WERI-Rb-1 (cell line): ENCODE measurements around the gene TRIM50.
"Not testable (repeated sequence)": the region's sequence is repeated elsewhere in the genome, so short reads cannot be mapped to it uniquely, and the experiment has no call there.

ENCODE experiments used
- DNase-seq: peaks from one replicate; pipeline ENCODE4 v3.0.0-alpha.2; 2020
- H3K27ac ChIP-seq: fragments of 250-450 bp; sonication (Bioruptor Pico); 2 replicates; pipeline ENCODE4 v1.5.1; 2020; ENCODE audit warnings: mild to moderate bottlenecking, moderate library complexity
- H3K27me3 ChIP-seq: fragments of 250-450 bp; sonication (Bioruptor Pico); 2 replicates; pipeline ENCODE4 v1.5.1; 2021; ENCODE audit warnings: mild to moderate bottlenecking, low read depth, moderate library complexity; ENCODE audit not compliant: insufficient read depth, severe bottlenecking
- H3K36me3 ChIP-seq: fragments of 250-450 bp; sonication (Bioruptor Pico); 2 replicates; pipeline ENCODE4 v1.5.1; 2020; ENCODE audit warnings: mild to moderate bottlenecking, moderate library complexity
- H3K4me3 ChIP-seq: 2 replicates; pipeline ENCODE4 v1.5.1; 2011; ENCODE audit warnings: low read depth, mild to moderate bottlenecking, control low read depth, low read length
- H3K9me3 ChIP-seq: fragments of 250-450 bp; sonication (Bioruptor Pico); 2 replicates; pipeline ENCODE4 v1.5.1; 2021; ENCODE audit warnings: mild to moderate bottlenecking, moderate library complexity; ENCODE audit not compliant: severe bottlenecking
- CTCF ChIP-seq: IDR thresholded peaks from 2 replicates; pipeline ENCODE4 v1.5.1; 2011; ENCODE audit warnings: low read depth, mild to moderate bottlenecking, control low read depth, inconsistent platforms, low read length

The TRIM50 gene

GRCh38 chr7:73308665-73309214, 19.1 kb downstream of the TRIM50 start, which contains the start of gene NSUN5:
Gene NSUN5 (minus strand): TSS chr7:73308826. CDS start chr7:73308790, 36 bp downstream.
- no peak for TF ChIP-seq CTCF
- peaks cover 15% of the 10 kb centered on the region for H3K36me3 ChIP-seq
- no peaks in the 10 kb centered on the region for H3K27me3 ChIP-seq
- peak within 1 kb of the TSS; percentile 82 for H3K4me3 ChIP-seq
- H3K9me3 ChIP-seq = no peaks in the 10 kb centered on the region
- peak; percentile 91 for DNase-seq
- no peak within 1 kb of the TSS; the same call in none of the 2 replicates for H3K27ac ChIP-seq

- TF ChIP-seq CTCF = no peak
- DNase-seq = no peak
- H3K27me3 ChIP-seq = no peaks in the 10 kb centered on the region
- H3K27ac ChIP-seq = no peak overlapping the region; the same call in 1 of the 2 replicates
- H3K4me3 ChIP-seq = peak overlapping the region; percentile 82
- H3K36me3 ChIP-seq = peaks cover 16% of the 10 kb centered on the region
- no peaks in the 10 kb centered on the region for H3K9me3 ChIP-seq
These were observed 19.7 kb downstream of the TRIM50 start for GRCh38 chr7:73308074-73308664.

- Histone ChIP-seq H3K27ac (no peak overlapping the region), H3K36me3 (peaks cover 16% of the 10 kb centered on the region), H3K27me3 (no peaks in the 10 kb centered on the region), H3K9me3 (no peaks in the 10 kb centered on the region), H3K4me3 (no peak overlapping the region)
- TF ChIP-seq CTCF = no peak
- DNase-seq = no peak
These were observed 20.4 kb downstream of the TRIM50 start for GRCh38 chr7:73307436-73307835.

GRCh38 chr7:73304612-73305387, 23.1 kb downstream of the TRIM50 start:
- H3K27ac ChIP-seq, H3K4me3 ChIP-seq, H3K9me3 ChIP-seq, H3K27me3 ChIP-seq, DNase-seq: not testable (repeated sequence)
- H3K36me3 ChIP-seq = peaks cover 16% of the 10 kb centered on the region

- no peak for TF ChIP-seq CTCF
- Histone ChIP-seq H3K36me3 (peaks cover 16% of the 10 kb centered on the region), H3K9me3 (no peaks in the 10 kb centered on the region), H3K27me3 (no peaks in the 10 kb centered on the region), H3K27ac (no peak overlapping the region), H3K4me3 (no peak overlapping the region)
- DNase-seq = no peak
These were observed 23.8 kb downstream of the TRIM50 start for GRCh38 chr7:73304071-73304470.

- Histone ChIP-seq H3K27me3 (no peaks in the 10 kb centered on the region), H3K36me3 (peaks cover 16% of the 10 kb centered on the region), H3K9me3 (no peaks in the 10 kb centered on the region), H3K4me3 (no peak overlapping the region), H3K27ac (no peak overlapping the region)
- DNase-seq = no peak
- no peak for TF ChIP-seq CTCF
These were observed 24.3 kb downstream of the TRIM50 start for GRCh38 chr7:73303546-73303945.

GRCh38 chr7:73302846-73303245, 25.0 kb downstream of the TRIM50 start:
- peaks cover 16% of the 10 kb centered on the region for H3K36me3 ChIP-seq
- not testable (repeated sequence) for H3K27ac ChIP-seq, H3K9me3 ChIP-seq, H3K27me3 ChIP-seq, DNase-seq, H3K4me3 ChIP-seq

- DNase-seq, H3K36me3 ChIP-seq, H3K9me3 ChIP-seq, H3K4me3 ChIP-seq, H3K27me3 ChIP-seq, H3K27ac ChIP-seq: not testable (repeated sequence)
These were observed 26.8 kb downstream of the TRIM50 start for GRCh38 chr7:73301108-73301507.

GRCh38 chr7:73299812-73300211, 28.1 kb downstream of the TRIM50 start:
- not testable (repeated sequence) for H3K27ac ChIP-seq, H3K4me3 ChIP-seq, H3K36me3 ChIP-seq, H3K9me3 ChIP-seq, DNase-seq, H3K27me3 ChIP-seq
